Activated CD4-positive, CD25-positive, alpha-beta regulatory T cell treated with anti-CD3 and anti-CD28 coated beads, Interleukin-2, amount 50 U/mL, for 72 hours (primary cell): ENCODE measurements around the gene MATR3.
A peak's percentile ranks its signal among the peaks of the same experiment; 100 is the strongest.
"Not testable (repeated sequence)": the region's sequence is repeated elsewhere in the genome, so short reads cannot be mapped to it uniquely, and the experiment has no call there.

Source experiments
- DNase-seq: peaks from one replicate; pipeline ENCODE4 v3.0.0; 2021

The MATR3 gene

GRCh38 chr5:139297439-139298133 lies 4.0 kb downstream of the MATR3 start:
- DNase-seq: no peak

- DNase-seq: no peak
These were observed 4.7 kb downstream of the MATR3 start for GRCh38 chr5:139298242-139298641.

GRCh38 chr5:139299486-139299885 lies 5.9 kb downstream of the MATR3 start:
- DNase-seq: no peak

GRCh38 chr5:139301808-139302499 lies 8.4 kb downstream of the MATR3 start:
- DNase-seq: no peak

- DNase-seq: no peak
These were observed 11.1 kb downstream of the MATR3 start for GRCh38 chr5:139304391-139305324.

GRCh38 chr5:139306197-139306596 lies 12.7 kb downstream of the MATR3 start:
- no peak for DNase-seq

GRCh38 chr5:139306628-139307379 lies 13.3 kb downstream of the MATR3 start:
- no peak for DNase-seq

- no peak for DNase-seq
These were observed 15.3 kb downstream of the MATR3 start for GRCh38 chr5:139308797-139309196.

- not testable (repeated sequence) for DNase-seq
These were observed 17.2 kb downstream of the MATR3 start for GRCh38 chr5:139310715-139311186.

GRCh38 chr5:139312075-139312474 lies 18.5 kb downstream of the MATR3 start:
- no peak for DNase-seq

- no peak for DNase-seq
These were observed 20.7 kb downstream of the MATR3 start for GRCh38 chr5:139314276-139314675.

- DNase-seq: no peak
These were observed 21.6 kb downstream of the MATR3 start for GRCh38 chr5:139315056-139315615.

- DNase-seq: no peak
These were observed 42.3 kb downstream of the MATR3 start for GRCh38 chr5:139335811-139336210.

- DNase-seq: no peak
These were observed 46.5 kb downstream of the MATR3 start for GRCh38 chr5:139340051-139340450.

GRCh38 chr5:139341187-139341688 lies 47.7 kb downstream of the MATR3 start:
- no peak for DNase-seq

- peak; percentile 96 for DNase-seq
These were observed 48.3 kb downstream of the MATR3 start, which contains the start of gene PAIP2 for GRCh38 chr5:139341689-139342422. Gene PAIP2, plus strand, starts transcription at chr5:139341854. Its CDS starts 21,931 bp downstream, at chr5:139363785.

- no peak for DNase-seq
These were observed 48.8 kb downstream of the MATR3 start for GRCh38 chr5:139342423-139342723.

GRCh38 chr5:139343476-139343875 lies 49.9 kb downstream of the MATR3 start:
- no peak for DNase-seq

GRCh38 chr5:139344177-139344576 lies 50.6 kb downstream of the MATR3 start:
- DNase-seq: no peak

- not testable (repeated sequence) for DNase-seq
These were observed 51.9 kb downstream of the MATR3 start for GRCh38 chr5:139345442-139345841.

- not testable (repeated sequence) for DNase-seq
These were observed 54.3 kb downstream of the MATR3 start for GRCh38 chr5:139347863-139348262.
